DND-41 (cell line): ENCODE data around the gene SNAPIN.

ENCODE experiments used
- CTCF ChIP-seq: IDR thresholded peaks from 2 replicates; pipeline ENCODE4 v1.5.1; 2012; ENCODE audit warnings: borderline replicate concordance, low read length, moderate library complexity, mild to moderate bottlenecking; ENCODE audit not compliant: poor library complexity, severe bottlenecking; ENCODE audit errors: extremely low read depth
- EZH2 ChIP-seq: IDR thresholded peaks from 3 replicates; pipeline ENCODE4 v1.6.1; 2012; ENCODE audit warnings: borderline replicate concordance, low read depth, mild to moderate bottlenecking, moderate library complexity, low read length, inconsistent platforms; ENCODE audit not compliant: severe bottlenecking

DNA sequence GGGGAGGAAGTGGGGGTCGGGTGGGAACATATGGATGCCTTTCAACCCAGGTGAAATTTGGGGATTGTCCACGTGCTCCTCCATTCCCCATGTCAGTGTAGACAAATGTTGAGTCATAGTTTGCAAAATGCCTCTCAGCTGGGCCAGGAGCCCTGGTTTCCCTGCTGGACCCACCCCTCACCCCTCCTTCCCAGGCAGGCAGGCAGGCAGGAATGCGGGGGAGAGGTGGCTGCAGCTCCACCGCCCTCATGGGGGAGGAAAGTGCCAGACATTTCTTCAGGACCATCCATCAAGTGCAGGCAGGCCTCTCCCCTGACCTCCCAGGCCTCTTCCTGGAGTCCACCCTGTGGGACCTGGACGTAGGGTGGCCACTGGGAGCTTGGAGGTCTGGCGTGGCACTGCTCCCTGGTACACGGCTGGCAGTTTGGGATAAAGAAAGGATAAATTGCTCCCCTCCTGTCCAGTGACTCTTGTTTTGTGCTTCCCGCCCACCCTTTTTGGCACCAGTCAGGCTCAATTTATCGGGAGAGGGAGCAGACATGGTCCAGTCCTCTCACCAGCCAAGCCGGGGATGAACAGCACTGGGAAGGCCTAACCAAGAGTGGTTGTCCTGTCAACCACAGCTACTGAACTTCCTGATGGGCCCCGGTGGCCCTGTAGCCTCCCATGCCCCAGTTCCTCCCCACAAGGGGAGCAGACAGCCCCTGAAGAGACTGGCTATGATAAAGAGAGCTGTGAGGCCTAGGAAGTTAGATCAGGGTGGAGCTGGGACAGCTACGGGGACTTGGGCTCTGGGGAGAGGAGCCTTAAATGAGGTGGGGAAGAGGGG, 38.9 kb downstream of the SNAPIN start:
- TF ChIP-seq EZH2 (no peak), CTCF (no peak)
